Measurements from ENCODE around the gene XYLT1. TPM values are rescaled to one million over a fixed set of nuclear protein-coding genes. Genes with fewer than 3 reads are reported as not detected.

Gene XYLT1
- total RNA-seq, 1 donor from 2014 or later, result 1.4 TPM

GRCh38 chr16:17235147-17235815 is 235.5 kb downstream of the XYLT1 start:
- no peak for DNase-seq (ENCODE audit: low read depth)

DNA sequence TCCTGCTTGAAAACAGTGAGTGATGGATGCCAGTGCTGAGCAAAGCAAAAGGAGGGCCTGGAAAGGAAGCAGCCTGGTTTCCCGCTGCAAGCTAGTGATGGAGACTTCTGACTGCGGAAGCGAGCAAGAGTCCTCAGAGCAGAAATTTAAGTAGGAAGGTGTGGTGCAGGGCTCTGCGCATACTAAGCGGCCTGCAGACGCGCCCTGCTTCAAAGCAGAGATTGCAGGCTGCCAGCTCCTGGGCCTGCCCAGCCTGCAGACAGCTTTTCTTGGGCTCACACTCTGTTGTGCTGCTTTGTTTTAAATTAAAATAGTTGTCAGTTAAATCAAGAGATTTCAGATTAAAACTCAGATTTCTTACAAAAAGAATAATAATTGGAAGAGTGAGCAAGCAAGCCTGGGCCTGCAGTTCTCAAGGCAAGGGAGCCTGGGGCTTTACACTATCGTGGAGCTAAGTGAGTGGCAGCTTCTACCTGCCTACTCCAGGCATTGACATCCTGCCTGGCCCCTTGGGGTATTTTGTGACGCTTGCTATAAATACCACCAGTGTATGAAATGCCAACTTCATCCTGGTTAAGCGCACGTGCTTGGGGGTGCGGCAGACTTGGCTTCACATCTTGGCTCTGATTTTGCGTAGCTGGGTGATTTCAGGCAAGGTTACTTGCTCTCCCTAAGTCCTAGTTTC is 237.3 kb downstream of the XYLT1 start:
- DNase-seq (ENCODE audit: low read depth), result no peak

- DNase-seq (ENCODE audit: low read depth), result no peak
These were observed 238.3 kb downstream of the XYLT1 start for GRCh38 chr16:17232487-17232886.

- DNase-seq (ENCODE audit: low read depth), result no peak
These were observed 238.8 kb downstream of the XYLT1 start for GRCh38 chr16:17231972-17232371.

- DNase-seq (ENCODE audit: low read depth), result no peak
These were observed 239.7 kb downstream of the XYLT1 start for GRCh38 chr16:17230932-17231581.

DNA sequence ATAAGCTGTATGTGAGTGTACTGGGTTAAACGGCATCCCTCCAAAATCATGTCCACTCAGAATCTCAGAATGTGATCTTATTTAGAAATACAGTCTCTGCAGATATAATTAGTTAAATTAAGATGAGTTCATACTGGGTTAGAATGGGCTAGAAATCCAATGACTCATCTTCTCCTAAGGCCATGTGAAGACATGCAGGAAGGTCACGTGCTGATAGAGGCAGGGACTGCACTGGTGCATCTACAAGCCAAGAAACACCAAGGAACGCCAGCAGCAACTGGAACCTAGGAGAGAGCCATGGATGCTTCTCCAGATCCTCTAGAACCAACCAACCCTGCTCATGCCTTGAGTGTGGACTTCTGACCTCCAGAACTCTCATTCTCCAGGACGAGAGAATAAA is 241.0 kb downstream of the XYLT1 start:
- no peak for DNase-seq (ENCODE audit: low read depth)

- DNase-seq (ENCODE audit: low read depth), result no peak
These were observed 241.6 kb downstream of the XYLT1 start for GRCh38 chr16:17229131-17229530.

DNA sequence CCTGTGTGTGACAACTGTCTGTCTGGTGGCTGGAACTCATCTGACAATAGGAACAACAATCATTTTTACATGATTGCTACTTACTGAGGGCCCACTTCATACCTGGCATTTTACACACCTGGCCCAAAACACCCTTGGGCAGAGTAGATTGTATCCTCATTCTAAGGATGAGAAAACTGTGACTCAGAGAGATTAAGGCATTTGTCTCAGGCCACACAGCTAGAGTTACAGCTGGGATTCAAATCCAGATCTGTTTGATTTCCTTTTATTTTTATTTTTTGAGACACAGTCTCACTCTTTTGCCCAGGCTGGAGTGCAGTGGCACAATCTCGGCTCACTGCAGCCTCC is 242.1 kb downstream of the XYLT1 start:
- no peak for DNase-seq (ENCODE audit: low read depth)

GRCh38 chr16:17228048-17228707 is 242.6 kb downstream of the XYLT1 start:
- DNase-seq (ENCODE audit: low read depth), result no peak

DNA sequence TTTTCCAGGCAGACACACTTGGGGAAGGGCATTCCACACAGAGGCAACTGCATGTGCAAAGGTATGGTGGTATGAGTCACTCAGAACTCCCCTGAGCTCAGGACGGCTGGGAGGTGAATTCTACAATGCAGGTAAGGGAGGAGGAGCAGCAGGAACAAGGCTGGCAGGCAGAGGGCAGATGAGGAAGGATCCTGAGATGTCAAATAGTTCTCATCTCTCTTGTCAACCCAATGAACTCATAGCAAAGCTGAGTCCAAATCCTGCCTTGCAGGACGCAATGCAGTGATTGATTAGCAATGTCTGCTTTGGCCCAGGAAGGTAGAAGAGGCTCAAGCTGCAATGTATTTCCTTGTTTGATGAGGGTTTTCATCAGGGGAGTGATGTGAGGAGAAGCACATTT is 243.5 kb downstream of the XYLT1 start:
- no peak for DNase-seq (ENCODE audit: low read depth)

DNA sequence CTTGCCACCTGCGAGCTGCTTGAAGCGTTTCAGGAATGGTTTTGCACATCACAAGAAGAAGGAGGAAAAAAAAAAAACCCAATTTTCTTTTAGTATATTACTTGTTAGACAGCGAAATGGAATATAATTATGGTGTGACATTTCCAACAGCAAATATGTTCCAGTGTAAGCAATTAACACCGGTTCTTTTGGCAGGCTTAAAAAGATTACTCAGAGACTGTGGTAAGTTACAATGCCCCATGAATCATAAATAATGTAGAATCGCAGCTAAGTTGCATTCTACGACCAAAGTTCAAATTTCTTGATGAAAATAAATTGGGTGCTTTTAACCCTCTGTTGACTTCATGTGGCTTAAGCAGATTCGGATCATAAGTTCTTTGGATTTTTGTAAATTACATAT is 245.2 kb downstream of the XYLT1 start:
- peak; percentile 7 for DNase-seq (ENCODE audit: low read depth)

- peak; percentile 95 for DNase-seq (ENCODE audit: low read depth)
These were observed 245.9 kb downstream of the XYLT1 start for GRCh38 chr16:17224879-17225281.

DNA sequence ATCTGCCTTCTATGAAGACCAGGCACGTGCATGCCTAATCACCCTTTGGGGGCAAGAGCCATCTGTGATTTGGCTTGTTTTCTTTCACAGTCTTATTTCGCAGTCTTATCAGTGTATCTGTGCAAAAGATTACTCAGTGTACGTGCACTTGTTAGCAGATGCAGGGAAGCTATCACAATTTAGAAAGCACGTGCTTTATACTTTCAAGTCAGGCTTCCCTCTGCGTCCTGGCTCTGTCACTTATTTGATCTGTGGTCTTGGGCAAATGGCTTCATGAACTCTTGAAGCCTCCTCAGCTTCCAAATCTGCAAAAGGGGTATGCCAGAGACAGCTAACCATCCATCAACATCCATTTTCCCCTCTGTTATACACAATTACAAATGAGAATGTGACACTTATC is 246.4 kb downstream of the XYLT1 start:
- DNase-seq (ENCODE audit: low read depth), result no peak

DNA sequence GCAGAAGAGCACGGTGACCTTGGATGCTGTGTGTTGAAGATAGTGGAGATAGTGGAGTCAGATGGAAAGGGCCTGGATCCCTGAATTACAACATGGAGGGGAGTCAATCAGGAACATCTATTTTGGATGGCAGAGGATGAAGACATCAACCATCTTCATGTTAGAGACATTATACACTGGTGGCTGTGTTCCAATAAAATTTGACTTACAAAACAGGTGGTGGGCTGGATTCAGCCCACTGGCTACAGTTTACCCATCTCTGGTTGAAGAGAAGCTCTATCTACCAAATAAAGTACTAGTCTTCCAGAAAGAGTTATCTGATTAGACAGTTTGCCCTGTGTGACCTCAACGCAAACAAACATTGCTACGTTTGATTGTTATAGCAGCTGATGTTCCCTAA is 247.2 kb downstream of the XYLT1 start:
- no peak for DNase-seq (ENCODE audit: low read depth)

DNA sequence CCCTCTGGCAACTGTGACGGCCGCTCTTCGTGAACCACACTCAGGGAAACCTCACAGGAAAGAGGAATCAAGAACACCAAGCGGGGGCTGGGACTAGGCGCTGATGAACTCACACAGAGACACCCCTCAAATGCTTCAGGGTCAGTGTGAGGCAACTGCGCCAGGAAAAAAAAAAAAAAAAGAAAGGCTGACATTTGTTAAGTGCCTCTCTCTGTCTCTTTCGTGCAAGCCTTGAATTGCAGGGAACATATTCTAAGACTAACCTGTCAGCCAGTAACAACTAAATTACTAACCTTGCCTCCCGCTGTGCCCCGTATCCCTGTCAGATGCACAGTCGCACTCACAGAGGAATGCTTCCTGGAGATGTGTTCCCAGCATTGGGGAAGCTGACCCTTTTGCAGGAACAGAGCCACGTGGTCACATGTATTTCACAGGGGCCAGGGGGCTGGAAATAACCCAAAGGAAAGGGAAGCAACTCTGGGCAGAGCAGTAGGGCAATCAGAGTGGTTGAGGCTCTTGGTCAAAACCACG is 247.8 kb downstream of the XYLT1 start:
- DNase-seq (ENCODE audit: low read depth), result no peak

DNA sequence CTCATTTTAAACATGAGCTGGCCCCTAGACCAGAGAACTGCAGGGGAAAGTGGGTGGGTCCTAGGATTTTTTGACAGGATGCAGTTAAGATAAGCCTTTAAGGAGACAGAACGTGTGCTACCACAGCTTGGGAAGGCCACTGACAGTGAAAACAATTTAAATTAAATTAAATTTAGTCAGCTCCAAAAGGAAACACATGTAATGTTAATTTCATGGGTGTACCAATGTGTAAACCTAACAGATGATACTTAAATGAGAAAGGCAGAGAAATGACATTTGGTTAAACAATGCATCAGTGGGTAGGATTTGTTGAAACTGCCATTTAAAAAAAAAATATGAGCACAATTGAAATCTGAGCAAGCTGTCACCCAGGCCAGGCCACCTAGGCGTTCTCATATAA is 250.8 kb downstream of the XYLT1 start:
- DNase-seq (ENCODE audit: low read depth), result no peak

DNA sequence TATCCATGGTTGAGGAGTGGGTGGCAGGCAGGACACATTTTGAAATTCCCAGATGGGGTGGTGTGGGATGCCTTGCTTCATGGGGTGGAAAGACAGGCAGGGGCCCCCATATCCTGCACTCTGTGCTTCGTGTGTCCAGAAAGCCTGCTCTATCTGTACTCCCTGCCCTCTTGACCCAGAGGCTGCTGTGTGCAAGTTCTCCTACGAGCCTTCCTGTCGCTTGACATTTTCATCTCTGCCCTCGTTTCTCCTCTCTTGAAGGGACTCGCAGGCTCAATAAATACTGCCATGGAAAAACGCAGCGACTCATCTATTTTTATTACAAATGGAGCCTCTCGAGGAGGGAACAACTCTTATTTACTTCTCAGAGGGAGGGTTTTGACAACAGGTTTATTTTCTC is 254.8 kb downstream of the XYLT1 start:
- no peak for DNase-seq (ENCODE audit: low read depth)

DNA sequence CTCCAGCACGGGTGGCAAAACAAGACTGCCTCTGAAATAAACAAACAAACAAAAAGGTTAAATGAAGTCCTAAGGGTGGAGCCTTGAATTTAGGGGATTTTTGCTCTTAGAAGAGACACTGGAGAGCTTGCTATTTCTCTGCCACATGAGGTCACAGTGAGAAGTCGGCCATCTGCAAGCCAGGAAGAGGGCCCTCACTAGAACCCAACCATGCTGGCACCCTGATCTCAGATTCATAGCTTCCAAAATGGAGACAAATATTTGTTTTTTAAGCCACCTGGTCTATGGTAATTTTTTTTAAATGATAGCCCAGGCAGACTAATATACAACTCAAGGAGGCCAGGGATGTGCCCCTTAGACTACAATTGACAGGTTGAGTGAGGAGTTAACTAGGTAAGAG is 255.5 kb downstream of the XYLT1 start:
- no peak for DNase-seq (ENCODE audit: low read depth)

DNA sequence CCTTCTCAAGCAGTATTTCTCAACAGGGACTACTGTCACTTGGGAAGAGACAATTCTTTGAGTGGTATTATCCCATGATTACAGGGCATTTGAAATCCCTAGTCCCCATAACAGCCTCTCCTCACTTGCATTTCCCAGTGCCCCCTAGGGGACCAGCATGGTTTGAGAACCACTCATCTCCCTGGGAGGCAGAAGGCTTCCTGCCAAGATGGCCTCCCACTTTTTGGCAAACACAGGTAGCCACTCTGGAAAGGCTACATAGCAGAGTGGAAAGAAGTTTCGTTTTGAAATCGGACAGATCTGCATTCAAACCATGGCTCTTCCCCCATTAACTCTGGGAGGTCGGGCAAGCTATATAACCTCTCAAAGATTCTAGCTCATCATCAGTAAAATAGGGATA is 256.8 kb downstream of the XYLT1 start:
- no peak for DNase-seq (ENCODE audit: low read depth)

GRCh38 chr16:17213025-17213424 is 257.7 kb downstream of the XYLT1 start:
- DNase-seq (ENCODE audit: low read depth), result no peak

DNA sequence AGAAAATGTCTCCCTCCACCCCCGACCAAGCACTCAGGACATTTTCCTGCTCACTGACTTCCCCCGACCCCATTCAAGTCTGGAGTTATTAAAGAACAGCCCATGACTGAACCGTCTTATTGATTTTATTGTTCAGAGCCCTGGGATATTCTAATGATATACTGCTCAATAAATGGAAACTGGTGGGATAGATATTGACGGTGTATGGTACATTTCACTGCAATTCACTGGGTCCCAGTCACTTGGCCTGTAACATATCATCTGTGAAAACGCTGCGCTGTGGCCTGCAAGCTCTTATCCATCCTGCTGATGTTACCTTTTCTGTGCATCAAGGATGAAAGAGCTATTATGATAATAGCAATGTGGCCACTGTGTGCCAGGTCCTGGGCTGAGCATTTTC is 258.2 kb downstream of the XYLT1 start:
- no peak for DNase-seq (ENCODE audit: low read depth)

- DNase-seq (ENCODE audit: low read depth), result no peak
These were observed 259.0 kb downstream of the XYLT1 start for GRCh38 chr16:17211797-17212196.

All from myocyte (in vitro differentiated cells).